Gastrocnemius medialis (tissue), 4 donors: ENCODE measurements around the gene C3orf33.

Experiments used
- POLR2A ChIP-seq, 2 donors: fragments of 450-650 bp; IDR thresholded peaks; one replicate each; pipeline ENCODE4 v1.6.1; 2017; ENCODE audit warnings: antibody characterized with exemption in 2 of 2, mild to moderate bottlenecking in 2 of 2, moderate library complexity in 2 of 2
- TF ChIP-seq, protein P1 (sequence below), 5 experiments: fragments of 450-650 bp in 3 of 5; fragments of 200-600 bp in 2 of 5; sonication (generic) in 2 of 5; IDR thresholded peaks in 4 of 5; conservative IDR thresholded peaks in 1 of 5; 1 replicate in 4 of 5; 2 replicates in 1 of 5; pipeline ENCODE4 v1.5.1; 2016 to 2019; ENCODE audit warnings: antibody characterized with exemption in 5 of 5, mild to moderate bottlenecking in 3 of 5, moderate library complexity in 3 of 5

DNA sequence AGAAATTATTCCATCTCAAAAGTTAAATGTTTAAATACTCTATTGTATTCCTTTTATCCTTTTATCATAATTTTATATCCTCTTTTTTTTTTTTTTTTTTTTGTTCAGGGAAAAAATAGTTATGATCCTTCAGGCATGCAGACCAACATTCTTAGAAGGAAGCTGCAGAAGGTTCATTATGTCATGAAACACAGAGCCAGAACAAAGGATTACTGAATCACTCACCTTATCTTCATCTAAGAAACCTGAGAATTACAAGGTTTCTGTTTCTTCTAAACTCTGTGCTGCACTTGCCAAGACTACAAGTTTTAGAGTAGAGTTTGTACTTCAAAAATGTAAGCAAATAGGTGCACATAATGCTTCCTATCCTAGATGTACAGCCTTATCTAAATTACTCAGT is 64.5 kb downstream of the C3orf33 start:
- TF ChIP-seq, protein P1, sequence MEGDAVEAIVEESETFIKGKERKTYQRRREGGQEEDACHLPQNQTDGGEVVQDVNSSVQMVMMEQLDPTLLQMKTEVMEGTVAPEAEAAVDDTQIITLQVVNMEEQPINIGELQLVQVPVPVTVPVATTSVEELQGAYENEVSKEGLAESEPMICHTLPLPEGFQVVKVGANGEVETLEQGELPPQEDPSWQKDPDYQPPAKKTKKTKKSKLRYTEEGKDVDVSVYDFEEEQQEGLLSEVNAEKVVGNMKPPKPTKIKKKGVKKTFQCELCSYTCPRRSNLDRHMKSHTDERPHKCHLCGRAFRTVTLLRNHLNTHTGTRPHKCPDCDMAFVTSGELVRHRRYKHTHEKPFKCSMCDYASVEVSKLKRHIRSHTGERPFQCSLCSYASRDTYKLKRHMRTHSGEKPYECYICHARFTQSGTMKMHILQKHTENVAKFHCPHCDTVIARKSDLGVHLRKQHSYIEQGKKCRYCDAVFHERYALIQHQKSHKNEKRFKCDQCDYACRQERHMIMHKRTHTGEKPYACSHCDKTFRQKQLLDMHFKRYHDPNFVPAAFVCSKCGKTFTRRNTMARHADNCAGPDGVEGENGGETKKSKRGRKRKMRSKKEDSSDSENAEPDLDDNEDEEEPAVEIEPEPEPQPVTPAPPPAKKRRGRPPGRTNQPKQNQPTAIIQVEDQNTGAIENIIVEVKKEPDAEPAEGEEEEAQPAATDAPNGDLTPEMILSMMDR (IDR thresholded peaks at IDR 0.05 in 4 of 5, conservative IDR thresholded peaks at IDR 0.05 in 1 of 5) = no peak
- TF ChIP-seq POLR2A (IDR thresholded peaks at IDR 0.05) = no peak
